T-helper 1 cell treated with Interleukin-12 subunit alpha and Interleukin-12 subunit beta and Interleukin-4 antibody, amounts not matched to agents 30 μg/mL and 1 μg/mL, for 36 hours (primary cell): ENCODE results near the gene UNC5A.

ENCODE experiments used
- H3K27ac Mint-ChIP-seq: one replicate; pipeline ENCODE4 v1.8.0; 2021; ENCODE audit warnings: mild to moderate bottlenecking, mixed read lengths
- H3K27me3 Mint-ChIP-seq: one replicate; pipeline ENCODE4 v1.8.0; 2021; ENCODE audit warnings: low read depth, mixed read lengths
- H3K36me3 Mint-ChIP-seq: one replicate; pipeline ENCODE4 v1.8.0; 2021; ENCODE audit warnings: low read depth, mixed read lengths
- H3K4me1 Mint-ChIP-seq: one replicate; pipeline ENCODE4 v1.8.0; 2021; ENCODE audit warnings: low read depth, mixed read lengths
- H3K4me3 Mint-ChIP-seq: one replicate; pipeline ENCODE4 v1.8.0; 2021; ENCODE audit warnings: mild to moderate bottlenecking, moderate library complexity, mixed read lengths
- H3K9me3 Mint-ChIP-seq: one replicate; pipeline ENCODE4 v1.8.0; 2021; ENCODE audit warnings: mixed read lengths

The UNC5A gene

DNA sequence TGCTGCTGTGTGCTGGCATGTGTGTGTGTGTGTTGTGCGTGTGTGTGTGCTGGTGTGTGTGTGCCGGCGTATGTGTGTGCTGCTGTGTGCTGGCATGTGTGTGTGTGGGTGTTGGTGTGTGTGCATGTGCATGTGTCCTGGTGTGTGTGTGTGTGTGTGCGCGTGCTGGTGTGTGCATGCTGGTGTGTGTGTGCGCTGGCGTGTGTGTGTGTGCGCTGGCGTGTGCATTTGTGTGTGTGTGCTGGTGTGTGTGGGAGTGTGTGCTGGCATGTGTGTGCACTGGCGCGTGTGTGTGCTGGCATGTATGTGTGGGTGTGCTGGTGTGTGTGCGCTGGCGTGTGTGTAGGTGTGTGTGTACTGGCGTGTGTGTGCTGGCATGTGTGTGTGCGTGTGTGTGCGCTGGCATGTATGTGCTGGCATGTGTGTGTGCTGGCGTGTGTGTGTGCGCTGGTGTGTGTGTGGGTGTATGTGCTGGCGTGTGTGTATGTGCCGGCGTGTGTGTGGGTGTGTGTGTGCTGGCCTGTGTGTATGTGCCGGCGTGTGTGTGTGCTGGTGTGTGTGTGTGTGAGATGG lies 20.1 kb downstream of the UNC5A start:
- Mint-ChIP-seq H3K27me3 (no peaks in the 10 kb centered on the region), H3K36me3 (no peaks in the 10 kb centered on the region), H3K27ac (no peak overlapping the region), H3K9me3 (peaks cover 4% of the 10 kb centered on the region), H3K4me1 (no peaks in the 10 kb centered on the region), H3K4me3 (no peak overlapping the region)

GRCh38 chr5:176830995-176831423 lies 20.6 kb downstream of the UNC5A start:
- Mint-ChIP-seq H3K27me3 (no peaks in the 10 kb centered on the region), H3K9me3 (peaks cover 4% of the 10 kb centered on the region), H3K4me1 (no peaks in the 10 kb centered on the region), H3K4me3 (no peak overlapping the region), H3K36me3 (no peaks in the 10 kb centered on the region), H3K27ac (no peak overlapping the region)

GRCh38 chr5:176831425-176831824 lies 21.1 kb downstream of the UNC5A start:
- no peak overlapping the region for H3K27ac Mint-ChIP-seq
- no peak overlapping the region for H3K4me3 Mint-ChIP-seq
- no peaks in the 10 kb centered on the region for H3K36me3 Mint-ChIP-seq
- no peaks in the 10 kb centered on the region for H3K4me1 Mint-ChIP-seq
- no peaks in the 10 kb centered on the region for H3K27me3 Mint-ChIP-seq
- H3K9me3 Mint-ChIP-seq: peaks cover 4% of the 10 kb centered on the region

DNA sequence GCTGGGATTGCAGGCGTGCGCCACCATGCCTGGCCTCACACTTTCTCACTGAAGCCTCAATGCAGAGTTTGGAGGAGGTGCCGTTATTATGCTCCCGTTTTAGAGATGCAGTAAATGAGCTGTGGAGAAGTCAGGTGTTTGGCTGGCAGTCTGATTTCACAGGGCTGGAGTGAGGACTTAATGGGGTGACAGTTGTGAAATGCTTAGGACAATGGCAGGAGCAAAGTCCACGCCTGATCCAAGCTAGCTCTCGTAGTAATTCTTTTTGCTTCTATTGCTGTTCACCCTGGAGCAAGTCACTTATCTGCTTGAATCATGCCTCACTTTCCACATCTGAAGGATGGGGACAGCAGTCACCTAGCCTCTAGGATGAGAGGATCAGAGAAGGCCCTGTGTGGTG lies 21.8 kb downstream of the UNC5A start:
- no peaks in the 10 kb centered on the region for H3K27me3 Mint-ChIP-seq
- H3K4me1 Mint-ChIP-seq: no peaks in the 10 kb centered on the region
- H3K27ac Mint-ChIP-seq: no peak overlapping the region
- no peaks in the 10 kb centered on the region for H3K36me3 Mint-ChIP-seq
- peaks cover 4% of the 10 kb centered on the region for H3K9me3 Mint-ChIP-seq
- H3K4me3 Mint-ChIP-seq: no peak overlapping the region

DNA sequence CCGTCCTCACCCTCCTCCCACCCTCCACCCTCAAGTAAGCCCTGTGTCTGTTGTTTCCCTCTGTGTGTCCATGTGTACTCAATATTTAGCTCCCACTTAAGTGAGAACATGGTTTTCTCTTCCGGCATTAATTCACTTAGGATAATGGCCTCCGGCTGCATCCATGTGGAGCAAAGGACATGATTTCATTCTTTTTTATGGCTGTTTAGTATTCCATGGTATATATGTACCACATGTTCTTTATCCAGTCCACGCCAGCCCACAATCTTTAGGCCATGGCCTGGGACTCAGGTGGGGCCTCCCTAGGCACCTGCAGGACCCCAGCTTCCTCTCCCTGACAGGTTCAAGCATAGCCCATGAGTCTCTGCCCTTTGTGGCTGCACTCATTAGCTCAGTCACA lies 22.9 kb downstream of the UNC5A start:
- Mint-ChIP-seq H3K9me3 (peaks cover 4% of the 10 kb centered on the region), H3K36me3 (no peaks in the 10 kb centered on the region), H3K4me1 (no peaks in the 10 kb centered on the region), H3K27ac (no peak overlapping the region), H3K4me3 (no peak overlapping the region), H3K27me3 (no peaks in the 10 kb centered on the region)

DNA sequence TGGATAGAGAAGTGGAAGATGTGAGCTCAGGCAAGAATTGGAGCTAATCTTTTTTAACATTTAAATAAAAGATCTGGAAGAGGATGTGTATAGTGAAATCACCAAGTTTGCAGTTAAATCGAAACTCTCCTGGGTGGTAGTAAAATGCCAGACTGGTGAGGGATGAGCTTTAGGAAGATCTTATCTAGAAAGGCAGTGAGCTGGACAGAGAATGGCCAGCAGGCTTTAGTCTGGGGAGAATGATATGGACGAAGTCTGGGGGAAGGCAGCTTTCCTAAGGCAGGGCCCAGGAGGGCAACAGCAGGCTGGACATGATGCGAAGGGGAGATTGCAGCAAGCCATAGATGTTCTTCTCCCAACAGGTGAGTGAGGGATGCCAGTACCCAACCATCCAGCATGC lies 25.6 kb downstream of the UNC5A start:
- no peaks in the 10 kb centered on the region for H3K36me3 Mint-ChIP-seq
- H3K27ac Mint-ChIP-seq: no peak overlapping the region
- no peak overlapping the region for H3K4me3 Mint-ChIP-seq
- no peaks in the 10 kb centered on the region for H3K27me3 Mint-ChIP-seq
- H3K9me3 Mint-ChIP-seq: no peaks in the 10 kb centered on the region
- no peaks in the 10 kb centered on the region for H3K4me1 Mint-ChIP-seq

GRCh38 chr5:176836811-176837706 lies 26.7 kb downstream of the UNC5A start:
- no peaks in the 10 kb centered on the region for H3K9me3 Mint-ChIP-seq
- H3K4me3 Mint-ChIP-seq: no peak overlapping the region
- no peak overlapping the region for H3K27ac Mint-ChIP-seq
- no peaks in the 10 kb centered on the region for H3K4me1 Mint-ChIP-seq
- no peaks in the 10 kb centered on the region for H3K27me3 Mint-ChIP-seq
- no peaks in the 10 kb centered on the region for H3K36me3 Mint-ChIP-seq

- H3K36me3 Mint-ChIP-seq: no peaks in the 10 kb centered on the region
- no peak overlapping the region for H3K4me3 Mint-ChIP-seq
- no peak overlapping the region for H3K27ac Mint-ChIP-seq
- no peaks in the 10 kb centered on the region for H3K4me1 Mint-ChIP-seq
- H3K9me3 Mint-ChIP-seq: no peaks in the 10 kb centered on the region
- H3K27me3 Mint-ChIP-seq: no peaks in the 10 kb centered on the region
These were observed 27.4 kb downstream of the UNC5A start for GRCh38 chr5:176837707-176838115.

DNA sequence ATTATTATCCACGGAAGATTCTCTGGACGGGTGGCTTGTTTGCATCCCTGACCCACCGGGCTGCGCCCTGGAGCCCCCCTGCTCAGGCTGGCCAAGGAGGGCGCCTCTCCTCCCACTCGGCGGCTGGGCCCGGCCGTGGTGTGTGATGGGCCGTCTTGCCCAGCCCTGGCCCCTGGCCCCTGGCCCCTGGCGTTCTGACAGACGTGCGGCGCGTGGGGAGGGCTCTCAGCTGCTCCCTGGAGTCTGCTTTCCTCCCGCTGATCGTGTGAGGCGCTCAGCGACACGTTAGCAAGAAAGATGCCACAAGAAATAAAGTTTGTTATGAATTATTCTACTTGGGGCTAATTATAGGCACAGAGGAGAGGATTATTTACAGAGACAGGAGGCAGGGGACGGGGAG lies 33.3 kb downstream of the UNC5A start:
- no peaks in the 10 kb centered on the region for H3K9me3 Mint-ChIP-seq
- H3K36me3 Mint-ChIP-seq: no peaks in the 10 kb centered on the region
- H3K27ac Mint-ChIP-seq: no peak overlapping the region
- H3K4me1 Mint-ChIP-seq: no peaks in the 10 kb centered on the region
- no peak overlapping the region for H3K4me3 Mint-ChIP-seq
- peaks cover 7% of the 10 kb centered on the region for H3K27me3 Mint-ChIP-seq

- Mint-ChIP-seq H3K4me3 (no peak overlapping the region), H3K36me3 (no peaks in the 10 kb centered on the region), H3K4me1 (no peaks in the 10 kb centered on the region), H3K27me3 (peaks cover 7% of the 10 kb centered on the region), H3K9me3 (no peaks in the 10 kb centered on the region), H3K27ac (no peak overlapping the region)
These were observed 33.9 kb downstream of the UNC5A start for GRCh38 chr5:176844281-176844680.

GRCh38 chr5:176844706-176845391 lies 34.5 kb downstream of the UNC5A start:
- no peak overlapping the region for H3K4me3 Mint-ChIP-seq
- H3K9me3 Mint-ChIP-seq: no peaks in the 10 kb centered on the region
- H3K4me1 Mint-ChIP-seq: no peaks in the 10 kb centered on the region
- H3K27ac Mint-ChIP-seq: no peak overlapping the region
- H3K36me3 Mint-ChIP-seq: no peaks in the 10 kb centered on the region
- H3K27me3 Mint-ChIP-seq: peaks cover 7% of the 10 kb centered on the region

GRCh38 chr5:176845392-176845713 lies 35.0 kb downstream of the UNC5A start:
- Mint-ChIP-seq H3K9me3 (no peaks in the 10 kb centered on the region), H3K36me3 (no peaks in the 10 kb centered on the region), H3K27me3 (peaks cover 7% of the 10 kb centered on the region), H3K27ac (no peak overlapping the region), H3K4me3 (no peak overlapping the region), H3K4me1 (no peaks in the 10 kb centered on the region)

- H3K4me3 Mint-ChIP-seq: no peak overlapping the region
- no peak overlapping the region for H3K27ac Mint-ChIP-seq
- H3K27me3 Mint-ChIP-seq: peaks cover 7% of the 10 kb centered on the region
- H3K36me3 Mint-ChIP-seq: no peaks in the 10 kb centered on the region
- H3K4me1 Mint-ChIP-seq: no peaks in the 10 kb centered on the region
- H3K9me3 Mint-ChIP-seq: no peaks in the 10 kb centered on the region
These were observed 36.2 kb downstream of the UNC5A start for GRCh38 chr5:176846335-176847140.

DNA sequence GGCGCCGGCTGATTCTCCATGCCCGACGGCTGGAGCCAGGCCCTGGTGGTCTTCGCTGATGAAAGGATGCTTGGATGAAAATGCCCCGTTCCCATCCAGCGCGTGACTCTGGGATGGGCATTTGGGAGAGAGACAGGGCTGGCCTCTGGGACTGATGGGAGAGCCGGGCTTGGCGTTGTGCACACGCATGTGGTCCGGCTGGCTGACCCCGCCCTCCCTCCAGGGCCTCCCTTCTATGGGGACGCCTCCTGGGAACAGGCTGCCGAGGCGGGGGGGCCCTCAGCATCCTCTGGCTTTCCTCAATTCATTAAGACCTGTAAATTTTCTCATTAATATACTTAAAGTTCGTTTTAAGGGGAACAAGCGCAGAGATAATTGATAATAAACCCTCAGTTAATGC lies 36.8 kb downstream of the UNC5A start:
- Mint-ChIP-seq H3K27ac (no peak overlapping the region), H3K4me3 (no peak overlapping the region), H3K36me3 (no peaks in the 10 kb centered on the region), H3K27me3 (peaks cover 7% of the 10 kb centered on the region), H3K4me1 (no peaks in the 10 kb centered on the region), H3K9me3 (no peaks in the 10 kb centered on the region)
